ENCODE results near the gene SERAC1.

GRCh38 chr6:158153576-158153975, 14.5 kb downstream of the SERAC1 start:
- TF ChIP-seq REST (IDR thresholded peaks at IDR 0.05; ENCODE audit: insufficient replicate concordance, low read depth) (no peak), CTCF (IDR thresholded peaks at IDR 0.05; ENCODE audit: insufficient read depth, low read length) (no peak), GABPA (IDR thresholded peaks at IDR 0.05; ENCODE audit: low read depth) (no peak)

All from HL-60 (cell line).